ENCODE measurements around the gene USPL1. TPM values are rescaled to one million over a fixed set of nuclear protein-coding genes. Genes with fewer than 3 reads are reported as not detected.

Gene USPL1
- polyA plus RNA-seq, 1 donor from 2014 or later: 60.1 TPM

DNA sequence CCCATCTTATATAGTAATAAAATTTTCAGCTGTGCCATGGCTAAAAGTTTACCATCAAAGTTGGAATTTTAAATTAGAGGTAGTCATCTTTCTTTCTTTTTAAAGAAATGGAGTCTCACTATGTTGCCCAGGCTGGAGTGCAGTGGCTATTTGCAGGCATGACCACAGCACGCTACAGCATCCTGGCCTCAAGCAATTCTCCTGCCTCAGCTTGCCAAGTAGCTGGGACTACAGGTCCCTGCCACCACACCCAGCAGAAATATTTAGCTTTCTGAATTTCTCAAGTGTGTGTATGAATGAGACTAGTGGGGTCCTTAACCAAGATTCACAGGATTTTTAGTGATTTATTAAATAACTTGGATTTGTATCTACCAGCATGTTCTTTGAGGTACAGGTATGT, 30.5 kb upstream of the USPL1 start:
- H3K36me3 ChIP-seq (ENCODE audit: insufficient read depth, low read length): no peaks in the 10 kb centered on the region
- no peaks in the 10 kb centered on the region for H4K20me1 ChIP-seq (ENCODE audit: insufficient read depth)
- H3F3A ChIP-seq (ENCODE audit: insufficient read depth, low read length, poor library complexity, severe bottlenecking): no peaks in the 10 kb centered on the region
- H3K9me3 ChIP-seq (ENCODE audit: low read length): no peaks in the 10 kb centered on the region
- H3K79me2 ChIP-seq (replicated peaks; ENCODE audit: insufficient read depth, low read length): no peaks in the 10 kb centered on the region
- H3K4me2 ChIP-seq (ENCODE audit: low read length): no peak overlapping the region
- no peak overlapping the region for H2AFZ ChIP-seq (ENCODE audit: low read depth, low read length)
- H3K27me3 ChIP-seq (ENCODE audit: insufficient read depth, low read depth, low read length): no peaks in the 10 kb centered on the region
- no peaks in the 10 kb centered on the region for H3K9me2 ChIP-seq (ENCODE audit: insufficient read depth, low read length)
- no peak overlapping the region for H3K27ac ChIP-seq (ENCODE audit: low read length)
- H3K9ac ChIP-seq (ENCODE audit: low read length): no peak overlapping the region
- TF ChIP-seq RAD21 (conservative IDR thresholded peaks at IDR 0.05) (no peak), EP300 (conservative IDR thresholded peaks at IDR 0.05; ENCODE audit: poor library complexity, severe bottlenecking) (no peak), REST (IDR thresholded peaks at IDR 0.05; ENCODE audit: borderline replicate concordance) (no peak), TAF1 (IDR thresholded peaks at IDR 0.05; ENCODE audit: low read depth) (no peak), SMC3 (conservative IDR thresholded peaks at IDR 0.05; ENCODE audit: poor library complexity) (no peak), CTCF (IDR thresholded peaks at IDR 0.05; ENCODE audit: poor library complexity, severe bottlenecking) (no peak), POLR2AphosphoS5 (IDR thresholded peaks at IDR 0.05) (no peak), MXI1 (conservative IDR thresholded peaks at IDR 0.05; ENCODE audit: poor library complexity, severe bottlenecking) (no peak), EZH2 (IDR thresholded peaks at IDR 0.05; ENCODE audit: borderline replicate concordance, insufficient read depth, low read length, poor library complexity, severe bottlenecking) (no peak)
- H3K4me3 ChIP-seq (ENCODE audit: low read length): no peak overlapping the region

DNA sequence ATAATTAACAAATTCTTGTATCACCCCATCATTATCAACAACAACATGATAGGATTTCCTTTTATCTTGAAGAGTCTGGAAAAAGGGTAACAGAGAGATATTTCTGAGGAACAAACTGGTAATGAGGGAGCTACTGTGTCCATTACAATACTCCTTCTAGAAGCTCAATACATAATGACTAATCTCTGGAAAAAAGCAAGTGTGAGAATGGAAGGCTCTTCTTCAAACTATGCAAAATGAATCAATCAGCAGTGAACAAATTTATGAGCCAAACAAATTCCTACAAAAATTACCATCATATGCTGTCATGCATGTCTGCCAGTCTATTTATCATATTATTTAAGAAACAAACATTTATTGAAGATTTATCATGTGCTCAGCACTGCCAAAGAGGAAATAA, 30.0 kb upstream of the USPL1 start:
- no peaks in the 10 kb centered on the region for H3K9me2 ChIP-seq (ENCODE audit: insufficient read depth, low read length)
- H3K36me3 ChIP-seq (ENCODE audit: insufficient read depth, low read length): no peaks in the 10 kb centered on the region
- no peak overlapping the region for H3K4me3 ChIP-seq (ENCODE audit: low read length)
- no peaks in the 10 kb centered on the region for H3F3A ChIP-seq (ENCODE audit: insufficient read depth, low read length, poor library complexity, severe bottlenecking)
- no peak overlapping the region for H2AFZ ChIP-seq (ENCODE audit: low read depth, low read length)
- H3K4me2 ChIP-seq (ENCODE audit: low read length): no peak overlapping the region
- H3K27ac ChIP-seq (ENCODE audit: low read length): no peak overlapping the region
- H3K27me3 ChIP-seq (ENCODE audit: insufficient read depth, low read depth, low read length): no peaks in the 10 kb centered on the region
- no peaks in the 10 kb centered on the region for H3K9me3 ChIP-seq (ENCODE audit: low read length)
- no peaks in the 10 kb centered on the region for H3K79me2 ChIP-seq (replicated peaks; ENCODE audit: insufficient read depth, low read length)
- no peak for TF ChIP-seq SMC3 (conservative IDR thresholded peaks at IDR 0.05; ENCODE audit: poor library complexity)
- no peak for TF ChIP-seq EZH2 (IDR thresholded peaks at IDR 0.05; ENCODE audit: borderline replicate concordance, insufficient read depth, low read length, poor library complexity, severe bottlenecking)
- TF ChIP-seq POLR2AphosphoS5 (IDR thresholded peaks at IDR 0.05): no peak
- no peak for TF ChIP-seq TAF1 (IDR thresholded peaks at IDR 0.05; ENCODE audit: low read depth)
- no peak for TF ChIP-seq EP300 (conservative IDR thresholded peaks at IDR 0.05; ENCODE audit: poor library complexity, severe bottlenecking)
- no peaks in the 10 kb centered on the region for H4K20me1 ChIP-seq (ENCODE audit: insufficient read depth)
- H3K9ac ChIP-seq (ENCODE audit: low read length): no peak overlapping the region

Data from neural cell (in vitro differentiated cells).